Endothelial cell of umbilical vein (primary cell): ENCODE results near the gene RETREG2. TPM values are rescaled to one million over a fixed set of nuclear protein-coding genes. Genes with fewer than 3 reads are reported as not detected.

ENCODE experiments used
- BruUV-seq: library from RNA; stranded (reverse); fragments of 400-500 nt; replicated peaks from 2 replicates; lab custom pipeline; 2021; lab: Mats Ljungman, UMichigan
- CTCF ChIA-PET: fragments of 300-600, 350-600 bp; sonication (Branson Sonifier 250); formaldehyde crosslinking; loops from one replicate; lab custom pipeline; 2021; ENCODE audit warnings: antibody characterized with exemption, inconsistent platforms; lab: Charles Lee
- POLR2A ChIA-PET: fragments of 300-600, 350-600 bp; sonication (Branson Sonifier 250); formaldehyde crosslinking; loops from one replicate; lab custom pipeline; 2021; ENCODE audit warnings: antibody characterized with exemption, inconsistent platforms; lab: Charles Lee
- DNase-seq: peaks from one replicate; pipeline ENCODE4 v3.0.0-alpha.2; 2011; ENCODE audit warnings: low read depth, low spot score
- FAIRE-seq: peaks from 2 replicates; lab custom pipeline; 2011; peaks lifted over from hg19 to GRCh38; lab: Jason Lieb, UNC
- H2AFZ ChIP-seq: 2 replicates; pipeline ENCODE4 v1.6.0; 2012; ENCODE audit warnings: low read depth, low read length, control low read depth, inconsistent platforms
- H3K27ac ChIP-seq: 2 replicates; pipeline ENCODE4 v1.5.1; 2011; ENCODE audit warnings: low read depth, mild to moderate bottlenecking, control low read depth, low read length, moderate library complexity; ENCODE audit not compliant: insufficient read depth
- H3K27me3 ChIP-seq, 2 experiments: 2 replicates each; pipeline versions ENCODE4 v1.6.0 to v1.6.1; 2011; ENCODE audit warnings: low read length in 2 of 2, mixed read lengths in 1 of 2; ENCODE audit not compliant: control insufficient read depth in 2 of 2, insufficient read depth in 2 of 2
- H3K36me3 ChIP-seq, 2 experiments: 2 replicates in 1 of 2; 3 replicates in 1 of 2; pipeline ENCODE4 v1.5.1; 2011; ENCODE audit warnings: low read length in 2 of 2, mild to moderate bottlenecking in 1 of 2, moderate library complexity in 1 of 2; ENCODE audit not compliant: control insufficient read depth in 2 of 2, insufficient read depth in 2 of 2; ENCODE audit errors: extremely low read depth in 1 of 2
- H3K4me1 ChIP-seq: 3 replicates; pipeline ENCODE4 v1.5.1; 2011; ENCODE audit warnings: mild to moderate bottlenecking, low read length; ENCODE audit not compliant: control insufficient read depth, insufficient read depth; ENCODE audit errors: extremely low read depth
- H3K4me2 ChIP-seq: 2 replicates; pipeline ENCODE4 v1.6.1; 2011; ENCODE audit warnings: low read length, control low read depth, mixed read lengths; ENCODE audit not compliant: insufficient read depth
- H3K4me3 ChIP-seq, 3 experiments: fragments of 200-600 bp in 1 of 3; sonication (generic), shearing (Covaris generic) in 1 of 3; replicated peaks in 1 of 3; 2 replicates each; pipeline ENCODE4 v1.5.1; 2011 to 2016; ENCODE audit warnings: control low read depth in 3 of 3, low read length in 3 of 3, mild to moderate bottlenecking in 2 of 3, inconsistent platforms in 1 of 3, low read depth in 1 of 3, moderate library complexity in 1 of 3; ENCODE audit not compliant: insufficient read depth in 1 of 3
- H3K79me2 ChIP-seq: 2 replicates; pipeline ENCODE4 v1.6.0; 2012; ENCODE audit warnings: low read length, inconsistent platforms; ENCODE audit not compliant: control insufficient read depth, insufficient read depth
- H3K9ac ChIP-seq: replicated peaks from 2 replicates; pipeline ENCODE3; 2011; ENCODE audit warnings: low read length, control low read depth; ENCODE audit not compliant: insufficient read depth; ENCODE audit errors: extremely low read depth
- H3K9me1 ChIP-seq: replicated peaks from 3 replicates; pipeline ENCODE4 v1.6.0; 2011; ENCODE audit warnings: mild to moderate bottlenecking, low read length; ENCODE audit not compliant: control insufficient read depth, insufficient read depth; ENCODE audit errors: extremely low read depth
- H3K9me3 ChIP-seq: replicated peaks from 2 replicates; pipeline ENCODE4 v1.5.1; 2012; ENCODE audit warnings: low read length, inconsistent platforms; ENCODE audit not compliant: control insufficient read depth, insufficient read depth
- H4K20me1 ChIP-seq: replicated peaks from 2 replicates; pipeline ENCODE3; 2011; ENCODE audit warnings: mild to moderate bottlenecking, low read length; ENCODE audit not compliant: control insufficient read depth, insufficient read depth; ENCODE audit errors: extremely low read depth
- CTCF ChIP-seq, 2 donors: IDR thresholded peaks; 1 replicate in 1 of 2; 2 replicates in 1 of 2; pipeline ENCODE4 v1.5.1; 2011; ENCODE audit warnings: low read length in 2 of 2, mild to moderate bottlenecking in 2 of 2, moderate library complexity in 2 of 2, control low read depth in 1 of 2, inconsistent platforms in 1 of 2, low read depth in 1 of 2; ENCODE audit not compliant: insufficient read depth in 1 of 2; ENCODE audit errors: extremely low read depth in 1 of 2
- JUN ChIP-seq: IDR thresholded peaks from 2 replicates; pipeline ENCODE4 v1.6.1; 2011; ENCODE audit warnings: borderline replicate concordance, low read depth; ENCODE audit not compliant: insufficient read length, insufficient read depth
- MAX ChIP-seq: IDR thresholded peaks from 2 replicates; pipeline ENCODE4 v1.6.1; 2011; ENCODE audit not compliant: insufficient read depth, insufficient read length
- POLR2A ChIP-seq: IDR thresholded peaks from 2 replicates; pipeline ENCODE4 v1.6.1; 2012; ENCODE audit warnings: low read depth, mild to moderate bottlenecking, control low read depth, low read length
- dilution Hi-C: fragments of 300-500 bp; cut with MboI; formaldehyde crosslinking; loops from one replicate; pipeline ENCODE4 v1.15.0; 2019; ENCODE audit warnings: low sequenced_read_pairs; ENCODE audit not compliant: extremely low pct_ligation_motif_present
- intact Hi-C: fragments of 100-400 bp; cut with micrococcal nuclease; formaldehyde crosslinking; loops from one replicate; pipeline ENCODE4 v1.10.0; 2022
- polyA plus RNA-seq, 4 experiments: library from polyadenylated mRNA; depleted of rRNA in 3 of 4; stranded (reverse) in 3 of 4; unstranded in 1 of 4; fragments of >200 nt; gene quantifications; 2 replicates each; pipeline versions ENCODE4 v1.2.1 to v1.2.3, GENCODE V29; 2011 to 2012; ENCODE audit warnings: missing spikeins in 1 of 4
- total RNA-seq: library from RNA; stranded (reverse); gene quantifications from 2 replicates; pipeline ENCODE4 v1.2.3, GENCODE V29; 2021

Gene RETREG2
- total and polyA plus RNA-seq, 2 donors (not counting 3 experiments of a cell fraction or from before 2014, with no cell fraction given) = 59.5 to 76.1 TPM

- peak overlapping the region; percentile 80 for H2AFZ ChIP-seq
- H3K36me3 ChIP-seq = peaks cover 2 to 3% of the 10 kb centered on the region in 2 experiments
- H3K27ac ChIP-seq = no peak overlapping the region
- no peaks in the 10 kb centered on the region for H3K27me3 ChIP-seq
- peaks cover 10% of the 10 kb centered on the region for H3K4me1 ChIP-seq
- no peaks in the 10 kb centered on the region for H3K9me1 ChIP-seq
- H3K9ac ChIP-seq = peak overlapping the region; percentile 5
- H3K4me2 ChIP-seq = peak overlapping the region; percentile 87
- dilution Hi-C loops = no loop called here
- H3K4me3 ChIP-seq = peak overlapping the region; percentile 24 to 89 (median 41)
- BruUV-seq = TSS peak; percentile 10
- no peaks in the 10 kb centered on the region for H4K20me1 ChIP-seq
- no peak for DNase-seq
- ChIA-PET CTCF (interaction anchor here (0.8 to 12.9 kb wide), 13 partner anchors 12 to 450 kb away, joined by 3 to 418 read pairs (median 4); partner anchors contain the start of genes CNPPD1 and TTLL4), POLR2A (no interaction called here)
- intact Hi-C loops = loop anchor here (1.0 to 10.0 kb wide), 13 partner anchors 12 to 307 kb away; partner anchors contain the start of genes ABCB6, ANKZF1, ATG9A and DNAJB2
- H3K9me3 ChIP-seq = no peaks in the 10 kb centered on the region
- FAIRE-seq = peak; percentile 8
- TF ChIP-seq POLR2A (no peak), CTCF (IDR thresholded peaks at IDR 0.05; ENCODE audit: extremely low read depth in 1 of 2, insufficient read depth in 1 of 2, low read depth in 1 of 2, low read length in 2 of 2) (no peak), MAX (no peak), JUN (no peak)
- H3K79me2 ChIP-seq = no peaks in the 10 kb centered on the region
These were observed 18.3 kb upstream of the RETREG2 start for GRCh38 chr2:219159771-219160185.
